Ectodermal cell (in vitro differentiated cells): Measurements from ENCODE around the gene ZNF333.
"Not testable (repeated sequence)": the region's sequence is repeated elsewhere in the genome, so short reads cannot be mapped to it uniquely, and the experiment has no call there.

Source experiments
- H3K27ac ChIP-seq: 2 replicates; pipeline ENCODE4 v1.7.0; 2013; ENCODE audit warnings: mild to moderate bottlenecking, low read depth, low read length; ENCODE audit not compliant: insufficient read depth, poor library complexity, severe bottlenecking
- H3K27me3 ChIP-seq: 2 replicates; pipeline ENCODE4 v1.7.0; 2013; ENCODE audit warnings: mild to moderate bottlenecking, low read length; ENCODE audit not compliant: insufficient read depth, control insufficient read depth, poor library complexity, severe bottlenecking
- H3K36me3 ChIP-seq: one replicate; pipeline ENCODE4 v1.7.0; 2013; ENCODE audit warnings: low read length; ENCODE audit not compliant: control insufficient read depth, insufficient read depth
- H3K4me1 ChIP-seq: one replicate; pipeline ENCODE4 v1.7.0; 2013; ENCODE audit warnings: low read length; ENCODE audit not compliant: control insufficient read depth, insufficient read depth
- H3K4me3 ChIP-seq: 2 replicates; pipeline ENCODE4 v1.7.0; 2013; ENCODE audit warnings: low read depth, low read length, control low read depth; ENCODE audit not compliant: insufficient read depth
- H3K9me3 ChIP-seq: 2 replicates; pipeline ENCODE4 v1.7.0; 2013; ENCODE audit warnings: mild to moderate bottlenecking, low read length, moderate library complexity; ENCODE audit not compliant: control insufficient read depth
- WGBS, 2 experiments: methylation state at CpG; one replicate each; pipeline ENCODE4 v1.1.7; 2013; ENCODE audit warnings: missing lambda C conversion rate in 2 of 2; 5-methylcytosine and 5-hydroxymethylcytosine counted together

Gene ZNF333

GRCh38 chr19:14773722-14774121 lies 83.9 kb downstream of the ZNF333 start:
- H3K4me1 ChIP-seq, H3K36me3 ChIP-seq, H3K27ac ChIP-seq, H3K27me3 ChIP-seq, H3K9me3 ChIP-seq, H3K4me3 ChIP-seq: not testable (repeated sequence)
- WGBS, 2 experiments = 79% methylated on average over 4 to 8 of the region's 9 CpGs

- H3K4me3 ChIP-seq = no peak overlapping the region
- 73 to 74% methylated on average over 9 to 10 of the region's 10 CpGs for WGBS, 2 experiments
- no peaks in the 10 kb centered on the region for H3K4me1 ChIP-seq
- H3K27me3 ChIP-seq = peaks cover 3% of the 10 kb centered on the region
- no peaks in the 10 kb centered on the region for H3K9me3 ChIP-seq
- H3K27ac ChIP-seq = no peak overlapping the region
- no peaks in the 10 kb centered on the region for H3K36me3 ChIP-seq
These were observed 84.5 kb downstream of the ZNF333 start for GRCh38 chr19:14774373-14774772.

- not testable (repeated sequence) for H3K36me3 ChIP-seq, H3K4me3 ChIP-seq, H3K4me1 ChIP-seq, H3K27me3 ChIP-seq, H3K27ac ChIP-seq, H3K9me3 ChIP-seq
- 74 to 77% methylated on average over 8 of the region's 8 CpGs for WGBS, 2 experiments
These were observed 85.5 kb downstream of the ZNF333 start for GRCh38 chr19:14775326-14775725.

GRCh38 chr19:14775869-14776586 lies 86.2 kb downstream of the ZNF333 start:
- no peak overlapping the region for H3K4me3 ChIP-seq
- no peaks in the 10 kb centered on the region for H3K9me3 ChIP-seq
- no peaks in the 10 kb centered on the region for H3K4me1 ChIP-seq
- no peaks in the 10 kb centered on the region for H3K36me3 ChIP-seq
- H3K27me3 ChIP-seq = peaks cover 3% of the 10 kb centered on the region
- WGBS, 2 experiments = 63 to 66% methylated on average over 21 to 22 of the region's 22 CpGs
- no peak overlapping the region for H3K27ac ChIP-seq

- not testable (repeated sequence) for H3K4me3 ChIP-seq, H3K36me3 ChIP-seq, H3K27ac ChIP-seq, H3K4me1 ChIP-seq, H3K27me3 ChIP-seq, H3K9me3 ChIP-seq
- WGBS, 2 experiments = 73 to 91% methylated on average over 1 to 2 of the region's 4 CpGs
These were observed 87.8 kb downstream of the ZNF333 start for GRCh38 chr19:14777645-14778044.

GRCh38 chr19:14778110-14778845 lies 88.4 kb downstream of the ZNF333 start, which contains the start of gene ADGRE2:
TSS of gene ADGRE2 (minus strand) at chr19:14778560. CDS start at chr19:14776756, 1,804 bp downstream.
- not testable (repeated sequence) for H3K27ac ChIP-seq, H3K4me3 ChIP-seq, H3K9me3 ChIP-seq, H3K27me3 ChIP-seq, H3K36me3 ChIP-seq, H3K4me1 ChIP-seq
- 75% methylated on average over 10 to 12 of the region's 12 CpGs for WGBS, 2 experiments

GRCh38 chr19:14779151-14779550 lies 89.3 kb downstream of the ZNF333 start:
- 64 to 76% methylated on average over 4 to 5 of the region's 5 CpGs for WGBS, 2 experiments

GRCh38 chr19:14780622-14781225 lies 90.9 kb downstream of the ZNF333 start:
- H3K27me3 ChIP-seq, H3K9me3 ChIP-seq, H3K36me3 ChIP-seq, H3K4me1 ChIP-seq, H3K4me3 ChIP-seq, H3K27ac ChIP-seq: not testable (repeated sequence)
- 79 to 83% methylated on average over 7 to 9 of the region's 14 CpGs for WGBS, 2 experiments

More at GRCh38 chr19:14779151-14779550, 89.3 kb downstream of the ZNF333 start:
- peaks cover 3% of the 10 kb centered on the region for H3K27me3 ChIP-seq
- no peaks in the 10 kb centered on the region for H3K9me3 ChIP-seq
- no peak overlapping the region for H3K27ac ChIP-seq
- no peaks in the 10 kb centered on the region for H3K4me1 ChIP-seq
- H3K36me3 ChIP-seq = no peaks in the 10 kb centered on the region
- H3K4me3 ChIP-seq = no peak overlapping the region

- not testable (repeated sequence) for H3K27me3 ChIP-seq, H3K9me3 ChIP-seq, H3K4me1 ChIP-seq, H3K4me3 ChIP-seq, H3K36me3 ChIP-seq, H3K27ac ChIP-seq
- WGBS, 2 experiments = 85 to 86% methylated on average over 15 to 16 of the region's 17 CpGs
These were observed 92.1 kb downstream of the ZNF333 start for GRCh38 chr19:14781713-14782536.
